Keratinocyte (primary cell): ENCODE results near the gene SSH2. TPM values are rescaled to one million over a fixed set of nuclear protein-coding genes. Genes with fewer than 3 reads are reported as not detected.

ENCODE experiments used
- DNase-seq: peaks from one replicate; pipeline ENCODE4 v3.0.0-alpha.2; 2011; ENCODE audit warnings: low read depth, missing footprints, low spot score
- FAIRE-seq: peaks from 2 replicates; lab custom pipeline; 2011; peaks lifted over from hg19 to GRCh38; lab: Jason Lieb, UNC
- H2AFZ ChIP-seq: 2 replicates; pipeline ENCODE4 v1.6.0; 2012; ENCODE audit warnings: low read length, control low read depth, inconsistent platforms; ENCODE audit not compliant: control insufficient read depth
- H3K27ac ChIP-seq: 2 replicates; pipeline ENCODE4 v1.5.1; 2011; ENCODE audit warnings: low read length; ENCODE audit not compliant: control insufficient read depth, insufficient read depth
- H3K27me3 ChIP-seq: 3 replicates; pipeline ENCODE4 v1.6.0; 2011; ENCODE audit warnings: low read length; ENCODE audit not compliant: control insufficient read depth, insufficient read depth; ENCODE audit errors: extremely low read depth
- H3K36me3 ChIP-seq, 2 experiments: 2 replicates in 1 of 2; 3 replicates in 1 of 2; pipeline ENCODE4 v1.5.1; 2011; ENCODE audit warnings: low read length in 2 of 2, mild to moderate bottlenecking in 1 of 2; ENCODE audit not compliant: control insufficient read depth in 2 of 2, insufficient read depth in 2 of 2; ENCODE audit errors: extremely low read depth in 1 of 2
- H3K4me1 ChIP-seq: 3 replicates; pipeline ENCODE4 v1.5.1; 2011; ENCODE audit warnings: low read length; ENCODE audit not compliant: control insufficient read depth, insufficient read depth; ENCODE audit errors: extremely low read depth
- H3K4me2 ChIP-seq: 3 replicates; pipeline ENCODE4 v1.6.0; 2011; ENCODE audit warnings: low read depth, low read length; ENCODE audit not compliant: control insufficient read depth, insufficient read depth; ENCODE audit errors: extremely low read depth
- H3K4me3 ChIP-seq, 3 experiments: fragments of 200-600 bp in 1 of 3; sonication (generic) in 1 of 3; 2 replicates in 2 of 3; 3 replicates in 1 of 3; pipeline ENCODE4 v1.5.1; 2011 to 2016; ENCODE audit warnings: low read length in 3 of 3, mild to moderate bottlenecking in 3 of 3, control low read depth in 2 of 3, inconsistent platforms in 1 of 3, low read depth in 1 of 3, mixed read lengths in 1 of 3, mixed run types in 1 of 3, moderate library complexity in 1 of 3; ENCODE audit not compliant: control insufficient read depth in 2 of 3, insufficient read depth in 2 of 3; ENCODE audit errors: extremely low read depth in 1 of 3
- H3K79me2 ChIP-seq: 2 replicates; pipeline ENCODE4 v1.6.0; 2012; ENCODE audit warnings: low read length; ENCODE audit not compliant: control insufficient read depth, insufficient read depth
- H3K9ac ChIP-seq: 3 replicates; pipeline ENCODE4 v1.6.0; 2011; ENCODE audit warnings: low read length; ENCODE audit not compliant: control insufficient read depth, insufficient read depth; ENCODE audit errors: extremely low read depth
- H3K9me1 ChIP-seq: 3 replicates; pipeline ENCODE4 v1.6.0; 2011; ENCODE audit warnings: low read length; ENCODE audit not compliant: control insufficient read depth, insufficient read depth; ENCODE audit errors: extremely low read depth
- H3K9me3 ChIP-seq: 2 replicates; pipeline ENCODE4 v1.5.1; 2012; ENCODE audit warnings: low read depth, low read length; ENCODE audit not compliant: control insufficient read depth
- H4K20me1 ChIP-seq: 3 replicates; pipeline ENCODE4 v1.6.0; 2011; ENCODE audit warnings: low read length; ENCODE audit not compliant: control insufficient read depth, insufficient read depth; ENCODE audit errors: extremely low read depth
- EZH2 ChIP-seq: IDR thresholded peaks from one replicate; pipeline ENCODE4 v1.6.1; 2012; ENCODE audit warnings: inconsistent platforms, mild to moderate bottlenecking, low read length, moderate library complexity
- dilution Hi-C: fragments of 300-500 bp; cut with MboI; formaldehyde crosslinking; loops from one replicate; pipeline ENCODE4 v1.7.0; 2020; ENCODE audit warnings: low sequenced_read_pairs; ENCODE audit not compliant: extremely low pct_ligation_motif_present
- polyA plus RNA-seq, 5 experiments: library from polyadenylated mRNA; depleted of rRNA in 3 of 5; stranded (reverse) in 3 of 5; stranded (forward) in 1 of 5; unstranded in 1 of 5; fragments of >200 nt; gene quantifications; 1 replicate in 1 of 5; 2 replicates in 3 of 5; 3 replicates in 1 of 5; pipeline versions ENCODE4 v1.2.1 to v1.2.3, GENCODE V29; 2011 to 2012; ENCODE audit warnings: missing spikeins in 2 of 5, low read depth in 1 of 5, low replicate concordance in 1 of 5
- TF ChIP-seq, protein P1 (sequence below), 3 experiments: IDR thresholded peaks in 1 of 3; conservative IDR thresholded peaks in 1 of 3; optimal IDR thresholded peaks in 1 of 3; 2 replicates in 2 of 3; 3 replicates in 1 of 3; pipeline versions ENCODE3 to v1.5.1; 2011; ENCODE audit warnings: low read length in 3 of 3, mild to moderate bottlenecking in 3 of 3, moderate library complexity in 2 of 3, control low read depth in 1 of 3, inconsistent platforms in 1 of 3; ENCODE audit not compliant: insufficient read depth in 2 of 3; ENCODE audit errors: extremely low read depth in 1 of 3

The SSH2 gene
- polyA plus RNA-seq, 1 donor (not counting 4 experiments of a cell fraction or from before 2014, with no cell fraction given), result 13.9 TPM

DNA sequence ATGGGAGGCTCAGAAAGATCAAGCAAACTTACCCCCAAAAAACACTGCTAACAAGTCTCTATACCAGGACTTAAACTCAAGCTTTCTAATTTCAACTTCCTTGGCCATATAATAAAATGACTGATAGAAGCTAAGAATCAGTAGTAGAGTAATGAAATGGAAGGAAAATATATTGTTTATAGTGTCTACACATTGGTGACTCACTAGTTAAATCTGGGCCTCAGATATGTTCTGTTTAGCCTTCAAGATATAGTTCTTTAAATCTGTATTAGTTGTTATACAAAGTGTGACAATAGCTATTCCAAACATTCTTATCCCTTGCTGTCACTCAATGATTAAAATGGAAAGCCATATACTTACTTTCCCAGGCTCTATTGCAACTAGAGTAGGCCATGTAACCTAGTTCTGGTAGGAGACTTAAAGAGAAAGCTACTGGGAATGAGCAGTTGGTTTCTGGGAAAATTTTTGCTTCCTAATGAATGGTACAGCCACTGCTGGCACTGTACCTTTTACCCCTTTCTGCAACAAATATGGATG is 18.3 kb downstream of the SSH2 start:
- FAIRE-seq (no peak), DNase-seq (no peak)
- Histone ChIP-seq H3K4me2 (no peak overlapping the region), H2AFZ (no peak overlapping the region), H3K9me3 (peaks cover 2% of the 10 kb centered on the region), H3K9me1 (no peaks in the 10 kb centered on the region), H3K36me3 (no peaks in the 10 kb centered on the region), H3K4me1 (peaks cover 5% of the 10 kb centered on the region), H3K27ac (no peak overlapping the region), H3K27me3 (no peaks in the 10 kb centered on the region), H3K79me2 (peaks cover 67% of the 10 kb centered on the region), H3K4me3 (no peak overlapping the region), H4K20me1 (no peaks in the 10 kb centered on the region), H3K9ac (no peak overlapping the region)
- dilution Hi-C loops, result loop anchor here (10.0 kb wide), 1 partner anchor 287 kb away; the partner anchor contains the start of gene CORO6
- TF ChIP-seq, protein P1, sequence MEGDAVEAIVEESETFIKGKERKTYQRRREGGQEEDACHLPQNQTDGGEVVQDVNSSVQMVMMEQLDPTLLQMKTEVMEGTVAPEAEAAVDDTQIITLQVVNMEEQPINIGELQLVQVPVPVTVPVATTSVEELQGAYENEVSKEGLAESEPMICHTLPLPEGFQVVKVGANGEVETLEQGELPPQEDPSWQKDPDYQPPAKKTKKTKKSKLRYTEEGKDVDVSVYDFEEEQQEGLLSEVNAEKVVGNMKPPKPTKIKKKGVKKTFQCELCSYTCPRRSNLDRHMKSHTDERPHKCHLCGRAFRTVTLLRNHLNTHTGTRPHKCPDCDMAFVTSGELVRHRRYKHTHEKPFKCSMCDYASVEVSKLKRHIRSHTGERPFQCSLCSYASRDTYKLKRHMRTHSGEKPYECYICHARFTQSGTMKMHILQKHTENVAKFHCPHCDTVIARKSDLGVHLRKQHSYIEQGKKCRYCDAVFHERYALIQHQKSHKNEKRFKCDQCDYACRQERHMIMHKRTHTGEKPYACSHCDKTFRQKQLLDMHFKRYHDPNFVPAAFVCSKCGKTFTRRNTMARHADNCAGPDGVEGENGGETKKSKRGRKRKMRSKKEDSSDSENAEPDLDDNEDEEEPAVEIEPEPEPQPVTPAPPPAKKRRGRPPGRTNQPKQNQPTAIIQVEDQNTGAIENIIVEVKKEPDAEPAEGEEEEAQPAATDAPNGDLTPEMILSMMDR (optimal IDR thresholded peaks at IDR 0.05 in 1 of 3, IDR thresholded peaks at IDR 0.05 in 1 of 3, conservative IDR thresholded peaks at IDR 0.05 in 1 of 3; ENCODE audit: extremely low read depth in 1 of 3, insufficient read depth in 2 of 3, low read length in 3 of 3), result no peak
- no peak for TF ChIP-seq EZH2

DNA sequence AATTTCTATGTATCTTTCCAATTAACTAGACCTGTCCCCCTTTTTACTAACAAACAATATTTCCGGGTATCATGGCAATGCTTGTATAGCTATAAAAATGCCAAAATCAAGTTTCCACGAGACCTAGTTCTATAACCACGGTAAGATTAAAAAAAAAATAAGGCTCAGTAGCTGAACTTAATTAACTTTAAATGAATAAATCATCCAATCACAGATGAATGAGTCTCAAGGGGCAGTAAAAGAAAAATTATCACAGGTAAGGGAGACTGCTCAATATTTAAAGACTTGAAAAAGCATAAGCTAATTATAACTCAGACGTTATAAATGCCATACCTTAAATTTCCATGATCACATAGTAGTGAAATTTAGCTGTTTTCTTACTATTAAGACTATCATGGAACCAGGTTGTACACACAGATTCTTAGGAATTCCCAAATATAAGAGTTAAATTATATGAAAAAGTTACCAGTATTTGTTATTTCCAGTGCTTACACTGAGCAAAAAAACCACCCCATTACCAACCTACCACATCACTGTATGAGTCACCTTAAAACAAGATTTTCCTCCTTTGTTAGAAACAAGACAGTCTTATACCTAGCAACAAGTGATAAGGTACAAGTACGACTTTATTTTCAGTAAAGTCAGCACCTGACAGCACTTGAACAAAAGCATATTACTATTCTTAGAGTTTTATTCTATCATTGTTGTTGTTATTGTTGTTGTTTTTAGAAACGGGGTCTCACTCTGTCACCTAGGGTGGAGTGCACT is 20.6 kb downstream of the SSH2 start:
- DNase-seq, result no peak
- Histone ChIP-seq H3K9me1 (no peaks in the 10 kb centered on the region), H3K4me3 (no peak overlapping the region), H3K36me3 (no peaks in the 10 kb centered on the region), H3K79me2 (peaks cover 77% of the 10 kb centered on the region), H3K4me1 (peaks cover 5% of the 10 kb centered on the region), H3K27me3 (no peaks in the 10 kb centered on the region), H4K20me1 (no peaks in the 10 kb centered on the region), H3K27ac (peak overlapping the region; percentile 34), H2AFZ (no peak overlapping the region), H3K9ac (no peak overlapping the region), H3K4me2 (no peak overlapping the region), H3K9me3 (peaks cover 7% of the 10 kb centered on the region)
- no peak for FAIRE-seq
- TF ChIP-seq, protein P1 (optimal IDR thresholded peaks at IDR 0.05 in 1 of 3, IDR thresholded peaks at IDR 0.05 in 1 of 3, conservative IDR thresholded peaks at IDR 0.05 in 1 of 3; ENCODE audit: extremely low read depth in 1 of 3, insufficient read depth in 2 of 3, low read length in 3 of 3), result no peak
- no peak for TF ChIP-seq EZH2
- dilution Hi-C loops, result loop anchor here (10.0 kb wide), 1 partner anchor 285 kb away; the partner anchor contains the start of gene CORO6
